Endothelial cell of umbilical vein (primary cell): ENCODE results near the gene HOXD3. TPM values are rescaled to one million over a fixed set of nuclear protein-coding genes. Genes with fewer than 3 reads are reported as not detected.

Experiments
- BruUV-seq: library from RNA; stranded (reverse); fragments of 400-500 nt; replicated peaks from 2 replicates; lab custom pipeline; 2021; lab: Mats Ljungman, UMichigan
- CTCF ChIA-PET: fragments of 300-600, 350-600 bp; sonication (Branson Sonifier 250); formaldehyde crosslinking; loops from one replicate; lab custom pipeline; 2021; ENCODE audit warnings: antibody characterized with exemption, inconsistent platforms; lab: Charles Lee
- POLR2A ChIA-PET: fragments of 300-600, 350-600 bp; sonication (Branson Sonifier 250); formaldehyde crosslinking; loops from one replicate; lab custom pipeline; 2021; ENCODE audit warnings: antibody characterized with exemption, inconsistent platforms; lab: Charles Lee
- DNase-seq: peaks from one replicate; pipeline ENCODE4 v3.0.0-alpha.2; 2011; ENCODE audit warnings: low read depth, low spot score
- FAIRE-seq: peaks from 2 replicates; lab custom pipeline; 2011; peaks lifted over from hg19 to GRCh38; lab: Jason Lieb, UNC
- H2AFZ ChIP-seq: 2 replicates; pipeline ENCODE4 v1.6.0; 2012; ENCODE audit warnings: low read depth, low read length, control low read depth, inconsistent platforms
- H3K27ac ChIP-seq: 2 replicates; pipeline ENCODE4 v1.5.1; 2011; ENCODE audit warnings: low read depth, mild to moderate bottlenecking, control low read depth, low read length, moderate library complexity; ENCODE audit not compliant: insufficient read depth
- H3K27me3 ChIP-seq, 2 experiments: 2 replicates each; pipeline versions ENCODE4 v1.6.0 to v1.6.1; 2011; ENCODE audit warnings: low read length in 2 of 2, mixed read lengths in 1 of 2; ENCODE audit not compliant: control insufficient read depth in 2 of 2, insufficient read depth in 2 of 2
- H3K36me3 ChIP-seq, 2 experiments: 2 replicates in 1 of 2; 3 replicates in 1 of 2; pipeline ENCODE4 v1.5.1; 2011; ENCODE audit warnings: low read length in 2 of 2, mild to moderate bottlenecking in 1 of 2, moderate library complexity in 1 of 2; ENCODE audit not compliant: control insufficient read depth in 2 of 2, insufficient read depth in 2 of 2; ENCODE audit errors: extremely low read depth in 1 of 2
- H3K4me1 ChIP-seq: 3 replicates; pipeline ENCODE4 v1.5.1; 2011; ENCODE audit warnings: mild to moderate bottlenecking, low read length; ENCODE audit not compliant: control insufficient read depth, insufficient read depth; ENCODE audit errors: extremely low read depth
- H3K4me2 ChIP-seq: 2 replicates; pipeline ENCODE4 v1.6.1; 2011; ENCODE audit warnings: low read length, control low read depth, mixed read lengths; ENCODE audit not compliant: insufficient read depth
- H3K4me3 ChIP-seq, 3 experiments: fragments of 200-600 bp in 1 of 3; sonication (generic), shearing (Covaris generic) in 1 of 3; replicated peaks in 1 of 3; 2 replicates each; pipeline ENCODE4 v1.5.1; 2011 to 2016; ENCODE audit warnings: control low read depth in 3 of 3, low read length in 3 of 3, mild to moderate bottlenecking in 2 of 3, inconsistent platforms in 1 of 3, low read depth in 1 of 3, moderate library complexity in 1 of 3; ENCODE audit not compliant: insufficient read depth in 1 of 3
- H3K79me2 ChIP-seq: 2 replicates; pipeline ENCODE4 v1.6.0; 2012; ENCODE audit warnings: low read length, inconsistent platforms; ENCODE audit not compliant: control insufficient read depth, insufficient read depth
- H3K9ac ChIP-seq: replicated peaks from 2 replicates; pipeline ENCODE3; 2011; ENCODE audit warnings: low read length, control low read depth; ENCODE audit not compliant: insufficient read depth; ENCODE audit errors: extremely low read depth
- H3K9me1 ChIP-seq: replicated peaks from 3 replicates; pipeline ENCODE4 v1.6.0; 2011; ENCODE audit warnings: mild to moderate bottlenecking, low read length; ENCODE audit not compliant: control insufficient read depth, insufficient read depth; ENCODE audit errors: extremely low read depth
- H3K9me3 ChIP-seq: replicated peaks from 2 replicates; pipeline ENCODE4 v1.5.1; 2012; ENCODE audit warnings: low read length, inconsistent platforms; ENCODE audit not compliant: control insufficient read depth, insufficient read depth
- H4K20me1 ChIP-seq: replicated peaks from 2 replicates; pipeline ENCODE3; 2011; ENCODE audit warnings: mild to moderate bottlenecking, low read length; ENCODE audit not compliant: control insufficient read depth, insufficient read depth; ENCODE audit errors: extremely low read depth
- FOS ChIP-seq: IDR thresholded peaks from 2 replicates; pipeline ENCODE4 v1.6.1; 2011; ENCODE audit warnings: mild to moderate bottlenecking, low read length, moderate library complexity, borderline replicate concordance; ENCODE audit not compliant: insufficient read depth
- GATA2 ChIP-seq: IDR thresholded peaks from 2 replicates; pipeline ENCODE4 v1.7.0; 2011; ENCODE audit warnings: low read depth, mild to moderate bottlenecking, moderate library complexity, mixed read lengths, low read length; ENCODE audit not compliant: insufficient read length, insufficient read depth
- JUN ChIP-seq: IDR thresholded peaks from 2 replicates; pipeline ENCODE4 v1.6.1; 2011; ENCODE audit warnings: borderline replicate concordance, low read depth; ENCODE audit not compliant: insufficient read length, insufficient read depth
- POLR2A ChIP-seq: IDR thresholded peaks from 2 replicates; pipeline ENCODE4 v1.6.1; 2012; ENCODE audit warnings: low read depth, mild to moderate bottlenecking, control low read depth, low read length
- dilution Hi-C: fragments of 300-500 bp; cut with MboI; formaldehyde crosslinking; loops from one replicate; pipeline ENCODE4 v1.15.0; 2019; ENCODE audit warnings: low sequenced_read_pairs; ENCODE audit not compliant: extremely low pct_ligation_motif_present
- intact Hi-C: fragments of 100-400 bp; cut with micrococcal nuclease; formaldehyde crosslinking; loops from one replicate; pipeline ENCODE4 v1.10.0; 2022
- polyA plus RNA-seq, 4 experiments: library from polyadenylated mRNA; depleted of rRNA in 3 of 4; stranded (reverse) in 3 of 4; unstranded in 1 of 4; fragments of >200 nt; gene quantifications; 2 replicates each; pipeline versions ENCODE4 v1.2.1 to v1.2.3, GENCODE V29; 2011 to 2012; ENCODE audit warnings: missing spikeins in 1 of 4
- total RNA-seq: library from RNA; stranded (reverse); gene quantifications from 2 replicates; pipeline ENCODE4 v1.2.3, GENCODE V29; 2021
- TF ChIP-seq, protein P1 (sequence below): IDR thresholded peaks from 2 replicates; pipeline ENCODE4 v1.6.1; 2011; ENCODE audit not compliant: insufficient read depth, insufficient read length
- TF ChIP-seq, protein P2 (sequence below), 2 donors: IDR thresholded peaks; 1 replicate in 1 of 2; 2 replicates in 1 of 2; pipeline ENCODE4 v1.5.1; 2011; ENCODE audit warnings: low read length in 2 of 2, mild to moderate bottlenecking in 2 of 2, moderate library complexity in 2 of 2, control low read depth in 1 of 2, inconsistent platforms in 1 of 2, low read depth in 1 of 2; ENCODE audit not compliant: insufficient read depth in 1 of 2; ENCODE audit errors: extremely low read depth in 1 of 2

Gene HOXD3
- total and polyA plus RNA-seq, 2 donors (not counting 3 experiments of a cell fraction or from before 2014, with no cell fraction given) = 2.9 to 20.9 TPM

- H3K4me3 ChIP-seq = no peak overlapping the region
- H3K27ac ChIP-seq = no peak overlapping the region
- POLR2A ChIA-PET = no interaction called here
- no peak overlapping the region for H3K9ac ChIP-seq
- no TSS peak for BruUV-seq
- H3K9me1 ChIP-seq = no peaks in the 10 kb centered on the region
- no peaks in the 10 kb centered on the region for H4K20me1 ChIP-seq
- no peaks in the 10 kb centered on the region for H3K79me2 ChIP-seq
- H3K27me3 ChIP-seq = peaks cover 5 to 15% of the 10 kb centered on the region in 2 experiments
- DNase-seq = no peak
- no peak for FAIRE-seq
- H3K4me2 ChIP-seq = no peak overlapping the region
- no peaks in the 10 kb centered on the region for H3K9me3 ChIP-seq
- H2AFZ ChIP-seq = no peak overlapping the region
- H3K4me1 ChIP-seq = peaks cover 3% of the 10 kb centered on the region
- intact Hi-C loops = no loop called here
- CTCF ChIA-PET = interaction anchor here (1.0 to 3.4 kb wide), 6 partner anchors 8 to 490 kb away, joined by 3 to 18 read pairs (median 4); no protein-coding TSS in a partner anchor
- H3K36me3 ChIP-seq = no peaks in the 10 kb centered on the region
- dilution Hi-C loops = no loop called here
- no peak for TF ChIP-seq POLR2A
- TF ChIP-seq, protein P1, sequence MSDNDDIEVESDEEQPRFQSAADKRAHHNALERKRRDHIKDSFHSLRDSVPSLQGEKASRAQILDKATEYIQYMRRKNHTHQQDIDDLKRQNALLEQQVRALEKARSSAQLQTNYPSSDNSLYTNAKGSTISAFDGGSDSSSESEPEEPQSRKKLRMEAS = no peak
- TF ChIP-seq FOS = no peak
- no peak for TF ChIP-seq GATA2
- TF ChIP-seq, protein P2, sequence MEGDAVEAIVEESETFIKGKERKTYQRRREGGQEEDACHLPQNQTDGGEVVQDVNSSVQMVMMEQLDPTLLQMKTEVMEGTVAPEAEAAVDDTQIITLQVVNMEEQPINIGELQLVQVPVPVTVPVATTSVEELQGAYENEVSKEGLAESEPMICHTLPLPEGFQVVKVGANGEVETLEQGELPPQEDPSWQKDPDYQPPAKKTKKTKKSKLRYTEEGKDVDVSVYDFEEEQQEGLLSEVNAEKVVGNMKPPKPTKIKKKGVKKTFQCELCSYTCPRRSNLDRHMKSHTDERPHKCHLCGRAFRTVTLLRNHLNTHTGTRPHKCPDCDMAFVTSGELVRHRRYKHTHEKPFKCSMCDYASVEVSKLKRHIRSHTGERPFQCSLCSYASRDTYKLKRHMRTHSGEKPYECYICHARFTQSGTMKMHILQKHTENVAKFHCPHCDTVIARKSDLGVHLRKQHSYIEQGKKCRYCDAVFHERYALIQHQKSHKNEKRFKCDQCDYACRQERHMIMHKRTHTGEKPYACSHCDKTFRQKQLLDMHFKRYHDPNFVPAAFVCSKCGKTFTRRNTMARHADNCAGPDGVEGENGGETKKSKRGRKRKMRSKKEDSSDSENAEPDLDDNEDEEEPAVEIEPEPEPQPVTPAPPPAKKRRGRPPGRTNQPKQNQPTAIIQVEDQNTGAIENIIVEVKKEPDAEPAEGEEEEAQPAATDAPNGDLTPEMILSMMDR (IDR thresholded peaks at IDR 0.05; ENCODE audit: extremely low read depth in 1 of 2, insufficient read depth in 1 of 2, low read depth in 1 of 2, low read length in 2 of 2) = no peak
- TF ChIP-seq JUN = no peak
Measured at GRCh38 chr2:176162911-176163671, 6.0 kb downstream of the HOXD3 start.
